GM13977 (cell line): ENCODE results near the gene ZNF33B.

ENCODE experiments used
- DNase-seq: peaks from one replicate; pipeline ENCODE4 v3.0.0; 2012; ENCODE audit warnings: low spot score
- in situ Hi-C: fragments of 300-500 bp; cut with MboI; formaldehyde crosslinking; loops from one replicate; pipeline ENCODE4 v1.12.0; 2022; ENCODE audit warnings: low sequenced_read_pairs, low pct_unique_long_range_greater_than_20kb, mixed read lengths, inconsistent platforms; ENCODE audit not compliant: unreplicated experiment
- TF ChIP-seq, protein P1 (sequence below): IDR thresholded peaks from 2 replicates; pipeline ENCODE4 v1.5.1; 2012; ENCODE audit warnings: mild to moderate bottlenecking, control low read depth; ENCODE audit not compliant: insufficient read depth; ENCODE audit errors: extremely low read depth, missing control alignments

The ZNF33B gene

DNA sequence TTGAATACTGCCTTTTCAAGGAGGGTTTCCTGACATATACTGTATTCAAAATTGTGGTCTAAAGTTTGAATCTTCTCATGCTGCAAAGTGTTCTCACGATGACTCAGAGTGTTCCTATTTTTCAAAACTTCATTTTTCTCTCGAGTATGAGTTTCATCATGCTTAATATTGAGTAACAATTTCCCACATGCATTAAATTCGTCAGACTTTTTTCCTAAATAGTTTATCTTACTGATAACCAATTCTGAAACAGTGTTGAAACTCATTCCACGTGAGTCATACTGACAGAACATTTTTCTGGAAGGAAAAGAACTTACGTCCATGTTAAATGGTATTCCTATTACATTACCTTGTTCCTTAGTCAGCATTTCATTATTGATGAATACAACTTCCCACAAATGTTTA lies 44.1 kb downstream of the ZNF33B start:
- no peak for DNase-seq
- TF ChIP-seq, protein P1, sequence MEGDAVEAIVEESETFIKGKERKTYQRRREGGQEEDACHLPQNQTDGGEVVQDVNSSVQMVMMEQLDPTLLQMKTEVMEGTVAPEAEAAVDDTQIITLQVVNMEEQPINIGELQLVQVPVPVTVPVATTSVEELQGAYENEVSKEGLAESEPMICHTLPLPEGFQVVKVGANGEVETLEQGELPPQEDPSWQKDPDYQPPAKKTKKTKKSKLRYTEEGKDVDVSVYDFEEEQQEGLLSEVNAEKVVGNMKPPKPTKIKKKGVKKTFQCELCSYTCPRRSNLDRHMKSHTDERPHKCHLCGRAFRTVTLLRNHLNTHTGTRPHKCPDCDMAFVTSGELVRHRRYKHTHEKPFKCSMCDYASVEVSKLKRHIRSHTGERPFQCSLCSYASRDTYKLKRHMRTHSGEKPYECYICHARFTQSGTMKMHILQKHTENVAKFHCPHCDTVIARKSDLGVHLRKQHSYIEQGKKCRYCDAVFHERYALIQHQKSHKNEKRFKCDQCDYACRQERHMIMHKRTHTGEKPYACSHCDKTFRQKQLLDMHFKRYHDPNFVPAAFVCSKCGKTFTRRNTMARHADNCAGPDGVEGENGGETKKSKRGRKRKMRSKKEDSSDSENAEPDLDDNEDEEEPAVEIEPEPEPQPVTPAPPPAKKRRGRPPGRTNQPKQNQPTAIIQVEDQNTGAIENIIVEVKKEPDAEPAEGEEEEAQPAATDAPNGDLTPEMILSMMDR: no peak
- in situ Hi-C loops: loop anchor here (25.0 kb wide), 1 partner anchor 93 kb away; no protein-coding TSS in a partner anchor

DNA sequence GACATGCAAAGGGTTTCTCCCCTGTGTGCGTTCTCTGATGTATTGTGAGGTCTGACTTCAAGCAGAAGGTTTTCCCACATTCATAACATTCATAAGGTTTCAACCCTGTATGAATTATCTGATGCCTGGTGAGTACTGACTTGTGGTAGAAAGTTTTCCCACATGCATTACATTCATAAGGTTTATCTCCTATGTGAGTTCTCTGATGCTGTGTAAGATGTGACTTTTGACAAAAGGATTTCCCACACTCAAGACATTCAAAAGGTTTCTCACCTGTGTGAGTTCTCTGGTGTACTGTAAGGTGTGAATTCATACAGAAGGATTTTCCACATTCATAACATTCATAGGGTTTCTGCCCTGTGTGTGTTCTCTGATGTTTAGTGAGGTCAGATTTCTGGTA lies 45.1 kb downstream of the ZNF33B start:
- TF ChIP-seq, protein P1: no peak
- in situ Hi-C loops: loop anchor here (25.0 kb wide), 1 partner anchor 94 kb away; no protein-coding TSS in a partner anchor
- DNase-seq: no peak

DNA sequence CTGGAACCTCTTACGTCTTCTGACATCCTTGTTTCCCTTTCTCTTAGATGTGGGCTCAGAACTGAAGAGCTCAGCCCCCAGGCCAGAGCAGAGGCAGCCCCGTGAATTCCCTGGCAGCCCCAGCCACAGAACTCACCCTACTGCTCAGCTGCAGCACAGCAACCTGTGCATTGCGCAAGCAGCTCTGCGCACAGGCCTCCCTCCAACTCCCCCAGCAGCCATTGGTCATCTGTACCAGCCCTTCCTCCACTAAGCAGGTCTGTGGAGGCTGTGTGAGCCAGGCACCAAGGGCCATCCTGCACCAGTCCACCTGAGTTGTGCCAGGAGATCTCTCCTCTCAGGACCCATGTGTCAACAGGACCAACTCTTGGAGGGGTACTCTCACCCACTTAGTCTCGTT lies 54.5 kb downstream of the ZNF33B start:
- TF ChIP-seq, protein P1: no peak
- DNase-seq: no peak
- in situ Hi-C loops: loop anchor here (25.0 kb wide), 1 partner anchor 103 kb away; no protein-coding TSS in a partner anchor

DNA sequence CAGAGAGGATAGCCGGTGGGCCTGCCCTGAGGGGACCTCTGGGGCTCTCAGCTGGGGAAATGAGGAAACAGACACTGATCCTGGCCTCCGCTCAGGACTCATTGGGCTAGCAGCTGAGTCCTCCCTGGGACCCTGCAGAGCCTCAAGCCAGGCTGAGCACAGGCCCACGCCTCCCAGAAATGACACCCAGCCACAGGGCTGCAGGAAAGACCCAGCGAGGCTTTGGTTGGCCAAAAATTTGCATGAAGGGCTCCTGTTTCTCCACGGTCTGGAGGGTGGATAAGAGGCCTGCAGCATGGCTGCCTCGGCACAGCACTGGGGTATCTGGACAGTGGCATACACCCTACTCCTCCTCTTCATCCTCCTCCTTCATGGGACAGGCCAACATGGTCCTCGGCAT lies 60.4 kb downstream of the ZNF33B start:
- in situ Hi-C loops: loop anchor here (25.0 kb wide), 1 partner anchor 109 kb away; no protein-coding TSS in a partner anchor
- no peak for DNase-seq
- TF ChIP-seq, protein P1: no peak

DNA sequence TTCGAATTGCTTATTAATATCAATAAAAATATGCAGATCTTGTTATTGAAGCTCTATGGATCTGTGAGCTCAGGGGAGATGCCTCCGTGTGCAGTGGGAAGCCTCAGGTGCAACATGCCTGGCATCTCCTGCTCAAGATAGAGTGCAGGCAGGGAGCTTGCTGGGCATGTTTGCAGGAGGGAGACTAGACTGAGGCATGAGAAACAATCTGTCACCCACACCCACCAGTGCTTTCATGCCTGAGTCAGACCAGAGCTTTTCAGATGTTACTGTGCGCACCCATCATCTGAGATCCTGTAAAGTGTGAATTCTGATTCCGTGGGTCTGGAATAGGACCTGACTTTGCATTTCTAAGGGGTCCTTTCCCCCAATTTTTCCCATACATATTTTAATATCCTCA lies 62.0 kb downstream of the ZNF33B start:
- no peak for DNase-seq
- TF ChIP-seq, protein P1: no peak
- in situ Hi-C loops: loop anchor here (25.0 kb wide), 1 partner anchor 111 kb away; no protein-coding TSS in a partner anchor

GRCh38 chr10:42574336-42574735 lies 64.0 kb downstream of the ZNF33B start:
- no peak for DNase-seq
- TF ChIP-seq, protein P1: no peak
- in situ Hi-C loops: no loop called here
